H1 (cell line): Measurements from ENCODE around the gene GABRG2.
A peak's percentile ranks its signal among the peaks of the same experiment; 100 is the strongest.

Experiments
- JUN ChIP-seq: IDR thresholded peaks from 2 replicates; pipeline ENCODE4 v1.6.1; 2011; ENCODE audit warnings: low read depth, mild to moderate bottlenecking, improper control_type of control experiment, low read length
- POLR2A ChIP-seq, 2 experiments: IDR thresholded peaks; 1 replicate in 1 of 2; 2 replicates in 1 of 2; pipeline ENCODE4 v1.6.1; 2011; ENCODE audit warnings: low read depth in 2 of 2, low read length in 2 of 2, mild to moderate bottlenecking in 2 of 2; ENCODE audit errors: control extremely low read depth in 1 of 2
- POLR2AphosphoS5 ChIP-seq: IDR thresholded peaks from 2 replicates; pipeline ENCODE4 v1.6.1; 2011; ENCODE audit warnings: low read depth, low read length
- RAD21 ChIP-seq, 2 experiments: IDR thresholded peaks in 1 of 2; conservative IDR thresholded peaks in 1 of 2; 2 replicates each; pipeline ENCODE4 v1.6.1; 2011; ENCODE audit warnings: low read depth in 2 of 2, low read length in 2 of 2, improper control_type of control experiment in 1 of 2, inconsistent platforms in 1 of 2, mild to moderate bottlenecking in 1 of 2, moderate library complexity in 1 of 2
- SP2 ChIP-seq: IDR thresholded peaks from 2 replicates; pipeline ENCODE4 v1.6.1; 2012; ENCODE audit warnings: mild to moderate bottlenecking, low read length, inconsistent platforms
- TAF1 ChIP-seq: IDR thresholded peaks from 2 replicates; pipeline ENCODE4 v1.6.1; 2011; ENCODE audit warnings: mild to moderate bottlenecking, low read depth, low read length
- ZNF274 ChIP-seq: IDR thresholded peaks from 2 replicates; pipeline ENCODE4 v1.7.0; 2012; ENCODE audit warnings: low read length, borderline replicate concordance; ENCODE audit errors: extremely low read depth
- TF ChIP-seq, protein P1 (sequence below): IDR thresholded peaks from 2 replicates; pipeline ENCODE4 v1.6.1; 2011; ENCODE audit warnings: low read depth, mild to moderate bottlenecking, low read length; ENCODE audit not compliant: insufficient read depth
- TF ChIP-seq, protein P2 (sequence below): IDR thresholded peaks from 2 replicates; pipeline ENCODE4 v1.6.1; 2012; ENCODE audit warnings: inconsistent platforms
- TF ChIP-seq, protein P3 (sequence below): IDR thresholded peaks from 2 replicates; pipeline ENCODE4 v1.6.1; 2012; ENCODE audit warnings: low read length, inconsistent platforms
- TF ChIP-seq, protein P4 (sequence below), 3 experiments: IDR thresholded peaks; 1 replicate in 2 of 3; 2 replicates in 1 of 3; pipeline versions ENCODE4 v1.5.1 to v1.6.1; 2011; ENCODE audit warnings: low read length in 3 of 3, mild to moderate bottlenecking in 3 of 3, inconsistent platforms in 2 of 3, low read depth in 1 of 3, moderate library complexity in 1 of 3; ENCODE audit not compliant: insufficient read depth in 1 of 3; ENCODE audit errors: control extremely low read depth in 1 of 3

DNA sequence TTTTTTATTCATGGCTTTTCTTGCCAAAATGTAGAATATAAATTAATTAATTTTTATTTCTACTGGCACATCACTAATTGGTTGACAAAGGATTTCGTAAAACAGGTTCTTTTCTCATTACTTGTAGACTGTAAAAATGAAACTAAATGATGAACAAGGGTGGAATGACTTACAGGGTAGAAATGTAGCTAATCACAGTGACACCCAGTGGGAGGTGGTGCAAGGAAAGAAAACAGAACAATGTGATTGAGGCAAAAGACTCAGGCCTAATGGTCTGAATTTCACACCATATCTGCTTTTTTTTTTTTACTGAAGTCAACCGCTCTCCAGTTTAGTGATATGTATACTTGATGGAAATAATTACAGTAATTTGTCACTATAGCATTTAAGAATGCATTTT, 28.9 kb downstream of the GABRG2 start:
- no peak for TF ChIP-seq POLR2AphosphoS5
- TF ChIP-seq RAD21 (IDR thresholded peaks at IDR 0.05 in 1 of 2, conservative IDR thresholded peaks at IDR 0.05 in 1 of 2; ENCODE audit: low read depth in 2 of 2, low read length in 2 of 2): peak; percentile 15 to 28; a peak in 1 of 4 replicates
- TF ChIP-seq, protein P1, sequence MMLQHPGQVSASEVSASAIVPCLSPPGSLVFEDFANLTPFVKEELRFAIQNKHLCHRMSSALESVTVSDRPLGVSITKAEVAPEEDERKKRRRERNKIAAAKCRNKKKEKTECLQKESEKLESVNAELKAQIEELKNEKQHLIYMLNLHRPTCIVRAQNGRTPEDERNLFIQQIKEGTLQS: no peak
- TF ChIP-seq, protein P2, sequence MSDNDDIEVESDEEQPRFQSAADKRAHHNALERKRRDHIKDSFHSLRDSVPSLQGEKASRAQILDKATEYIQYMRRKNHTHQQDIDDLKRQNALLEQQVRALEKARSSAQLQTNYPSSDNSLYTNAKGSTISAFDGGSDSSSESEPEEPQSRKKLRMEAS: no peak
- no peak for TF ChIP-seq POLR2A (IDR thresholded peaks at IDR 0.05; ENCODE audit: control extremely low read depth in 1 of 2, low read depth in 2 of 2, low read length in 2 of 2)
- no peak for TF ChIP-seq JUN
- no peak for TF ChIP-seq SP2
- TF ChIP-seq TAF1: no peak
- TF ChIP-seq, protein P3, sequence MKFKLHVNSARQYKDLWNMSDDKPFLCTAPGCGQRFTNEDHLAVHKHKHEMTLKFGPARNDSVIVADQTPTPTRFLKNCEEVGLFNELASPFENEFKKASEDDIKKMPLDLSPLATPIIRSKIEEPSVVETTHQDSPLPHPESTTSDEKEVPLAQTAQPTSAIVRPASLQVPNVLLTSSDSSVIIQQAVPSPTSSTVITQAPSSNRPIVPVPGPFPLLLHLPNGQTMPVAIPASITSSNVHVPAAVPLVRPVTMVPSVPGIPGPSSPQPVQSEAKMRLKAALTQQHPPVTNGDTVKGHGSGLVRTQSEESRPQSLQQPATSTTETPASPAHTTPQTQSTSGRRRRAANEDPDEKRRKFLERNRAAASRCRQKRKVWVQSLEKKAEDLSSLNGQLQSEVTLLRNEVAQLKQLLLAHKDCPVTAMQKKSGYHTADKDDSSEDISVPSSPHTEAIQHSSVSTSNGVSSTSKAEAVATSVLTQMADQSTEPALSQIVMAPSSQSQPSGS: no peak
- TF ChIP-seq, protein P4, sequence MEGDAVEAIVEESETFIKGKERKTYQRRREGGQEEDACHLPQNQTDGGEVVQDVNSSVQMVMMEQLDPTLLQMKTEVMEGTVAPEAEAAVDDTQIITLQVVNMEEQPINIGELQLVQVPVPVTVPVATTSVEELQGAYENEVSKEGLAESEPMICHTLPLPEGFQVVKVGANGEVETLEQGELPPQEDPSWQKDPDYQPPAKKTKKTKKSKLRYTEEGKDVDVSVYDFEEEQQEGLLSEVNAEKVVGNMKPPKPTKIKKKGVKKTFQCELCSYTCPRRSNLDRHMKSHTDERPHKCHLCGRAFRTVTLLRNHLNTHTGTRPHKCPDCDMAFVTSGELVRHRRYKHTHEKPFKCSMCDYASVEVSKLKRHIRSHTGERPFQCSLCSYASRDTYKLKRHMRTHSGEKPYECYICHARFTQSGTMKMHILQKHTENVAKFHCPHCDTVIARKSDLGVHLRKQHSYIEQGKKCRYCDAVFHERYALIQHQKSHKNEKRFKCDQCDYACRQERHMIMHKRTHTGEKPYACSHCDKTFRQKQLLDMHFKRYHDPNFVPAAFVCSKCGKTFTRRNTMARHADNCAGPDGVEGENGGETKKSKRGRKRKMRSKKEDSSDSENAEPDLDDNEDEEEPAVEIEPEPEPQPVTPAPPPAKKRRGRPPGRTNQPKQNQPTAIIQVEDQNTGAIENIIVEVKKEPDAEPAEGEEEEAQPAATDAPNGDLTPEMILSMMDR (IDR thresholded peaks at IDR 0.05; ENCODE audit: control extremely low read depth in 1 of 3, insufficient read depth in 1 of 3, low read depth in 1 of 3, low read length in 3 of 3): no peak
- no peak for TF ChIP-seq ZNF274
